ENCODE results near the gene KRTAP10-12. TPM values are rescaled to one million over a fixed set of nuclear protein-coding genes. Genes with fewer than 3 reads are reported as not detected.

Gene KRTAP10-12
- total and polyA plus RNA-seq, 4 donors: not detected

DNA sequence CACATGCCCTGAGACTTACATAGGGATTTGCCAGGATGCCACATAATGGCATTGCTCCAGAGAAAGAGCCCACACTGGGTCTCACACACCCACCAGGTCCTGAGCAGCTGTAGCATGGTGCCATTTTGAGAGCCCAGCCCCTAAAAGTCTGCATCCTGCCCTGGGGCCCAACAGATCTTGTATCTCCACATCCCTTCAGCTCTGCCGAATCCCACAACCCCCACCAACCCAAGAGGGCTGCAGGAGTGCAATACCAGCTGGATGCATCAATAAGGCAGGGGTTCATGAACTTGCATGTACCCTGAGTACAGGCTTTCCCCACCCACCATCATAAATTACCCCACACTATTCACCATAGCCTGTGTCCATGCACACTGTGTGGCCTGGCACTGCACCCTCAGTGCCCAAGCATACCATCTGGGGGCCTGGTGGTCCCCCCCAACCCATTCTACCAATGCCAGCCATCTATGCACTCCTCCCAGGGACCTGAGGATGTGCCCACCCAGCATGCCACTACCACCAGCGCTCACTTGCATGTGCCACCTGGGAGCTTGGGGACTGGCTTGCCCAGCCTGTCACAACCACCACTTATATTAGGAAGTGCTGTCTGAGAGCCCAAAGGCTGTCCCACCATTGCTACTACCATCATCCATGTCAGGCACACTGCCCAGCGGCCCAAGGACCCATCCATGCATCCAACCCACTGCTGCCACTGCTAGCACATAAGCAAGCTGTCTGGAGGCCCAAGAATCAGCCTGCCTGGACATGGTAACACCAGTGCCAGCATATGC lies 26.1 kb upstream of the KRTAP10-12 start:
- Histone ChIP-seq H3K36me3 (ENCODE audit: control insufficient read depth in 4 of 4, insufficient read depth in 3 of 4, low read depth in 1 of 4, low read length in 3 of 4) (no peaks in the 10 kb centered on the region), H3K27me3 (ENCODE audit: control insufficient read depth in 4 of 4, insufficient read depth in 4 of 4, low read length in 3 of 4) (no peaks in the 10 kb centered on the region), H3K4me1 (ENCODE audit: control insufficient read depth in 4 of 4, insufficient read depth in 4 of 4, low read length in 3 of 4) (no peaks in the 10 kb centered on the region), H3K9me3 (ENCODE audit: control insufficient read depth in 4 of 4, low read length in 3 of 4) (peaks cover 0 to 8% (median 3%) of the 10 kb centered on the region in 4 donors), H3K4me3 (ENCODE audit: low read depth in 1 of 3, low read length in 3 of 3) (no peak overlapping the region), H3K27ac (ENCODE audit: low read depth in 1 of 2, low read length in 2 of 2) (no peak overlapping the region), H3K9ac (ENCODE audit: low read depth in 1 of 2, low read length in 2 of 2) (no peak overlapping the region)
- 74% methylated on average over 3 of the region's 3 CpGs for WGBS
- TF ChIP-seq EGR1 (IDR thresholded peaks at IDR 0.05; ENCODE audit: low read depth in 2 of 2): no peak
- TF ChIP-seq, protein P1, sequence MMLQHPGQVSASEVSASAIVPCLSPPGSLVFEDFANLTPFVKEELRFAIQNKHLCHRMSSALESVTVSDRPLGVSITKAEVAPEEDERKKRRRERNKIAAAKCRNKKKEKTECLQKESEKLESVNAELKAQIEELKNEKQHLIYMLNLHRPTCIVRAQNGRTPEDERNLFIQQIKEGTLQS (IDR thresholded peaks at IDR 0.05): no peak
- DNase-seq (ENCODE audit: low spot score): no peak

DNA sequence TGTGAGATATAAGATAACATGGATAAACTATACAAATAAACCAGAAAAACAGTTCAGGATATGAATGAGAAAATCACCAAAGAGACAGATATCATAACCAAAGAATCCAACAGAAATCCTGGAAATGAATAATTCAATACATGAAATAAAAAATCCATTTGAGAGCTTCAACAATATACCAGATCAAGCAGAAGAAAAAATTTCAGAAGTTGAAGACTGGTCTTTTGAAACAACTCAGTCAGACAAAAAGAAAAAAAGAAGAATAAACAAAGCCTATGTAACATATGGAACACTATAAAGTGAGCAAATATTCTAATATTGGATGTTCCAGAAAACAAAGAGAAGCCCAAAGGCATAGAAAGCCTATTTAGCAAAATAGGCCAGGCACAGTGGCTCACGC lies 25.1 kb upstream of the KRTAP10-12 start:
- no peaks in the 10 kb centered on the region for H3K36me3 ChIP-seq (ENCODE audit: control insufficient read depth in 4 of 4, insufficient read depth in 3 of 4, low read depth in 1 of 4, low read length in 3 of 4)
- TF ChIP-seq, protein P2, sequence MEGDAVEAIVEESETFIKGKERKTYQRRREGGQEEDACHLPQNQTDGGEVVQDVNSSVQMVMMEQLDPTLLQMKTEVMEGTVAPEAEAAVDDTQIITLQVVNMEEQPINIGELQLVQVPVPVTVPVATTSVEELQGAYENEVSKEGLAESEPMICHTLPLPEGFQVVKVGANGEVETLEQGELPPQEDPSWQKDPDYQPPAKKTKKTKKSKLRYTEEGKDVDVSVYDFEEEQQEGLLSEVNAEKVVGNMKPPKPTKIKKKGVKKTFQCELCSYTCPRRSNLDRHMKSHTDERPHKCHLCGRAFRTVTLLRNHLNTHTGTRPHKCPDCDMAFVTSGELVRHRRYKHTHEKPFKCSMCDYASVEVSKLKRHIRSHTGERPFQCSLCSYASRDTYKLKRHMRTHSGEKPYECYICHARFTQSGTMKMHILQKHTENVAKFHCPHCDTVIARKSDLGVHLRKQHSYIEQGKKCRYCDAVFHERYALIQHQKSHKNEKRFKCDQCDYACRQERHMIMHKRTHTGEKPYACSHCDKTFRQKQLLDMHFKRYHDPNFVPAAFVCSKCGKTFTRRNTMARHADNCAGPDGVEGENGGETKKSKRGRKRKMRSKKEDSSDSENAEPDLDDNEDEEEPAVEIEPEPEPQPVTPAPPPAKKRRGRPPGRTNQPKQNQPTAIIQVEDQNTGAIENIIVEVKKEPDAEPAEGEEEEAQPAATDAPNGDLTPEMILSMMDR (IDR thresholded peaks at IDR 0.05; ENCODE audit: low read depth, low read length, missing input control): no peak
- TF ChIP-seq YY1 (IDR thresholded peaks at IDR 0.05): no peak
- TF ChIP-seq, protein P3, sequence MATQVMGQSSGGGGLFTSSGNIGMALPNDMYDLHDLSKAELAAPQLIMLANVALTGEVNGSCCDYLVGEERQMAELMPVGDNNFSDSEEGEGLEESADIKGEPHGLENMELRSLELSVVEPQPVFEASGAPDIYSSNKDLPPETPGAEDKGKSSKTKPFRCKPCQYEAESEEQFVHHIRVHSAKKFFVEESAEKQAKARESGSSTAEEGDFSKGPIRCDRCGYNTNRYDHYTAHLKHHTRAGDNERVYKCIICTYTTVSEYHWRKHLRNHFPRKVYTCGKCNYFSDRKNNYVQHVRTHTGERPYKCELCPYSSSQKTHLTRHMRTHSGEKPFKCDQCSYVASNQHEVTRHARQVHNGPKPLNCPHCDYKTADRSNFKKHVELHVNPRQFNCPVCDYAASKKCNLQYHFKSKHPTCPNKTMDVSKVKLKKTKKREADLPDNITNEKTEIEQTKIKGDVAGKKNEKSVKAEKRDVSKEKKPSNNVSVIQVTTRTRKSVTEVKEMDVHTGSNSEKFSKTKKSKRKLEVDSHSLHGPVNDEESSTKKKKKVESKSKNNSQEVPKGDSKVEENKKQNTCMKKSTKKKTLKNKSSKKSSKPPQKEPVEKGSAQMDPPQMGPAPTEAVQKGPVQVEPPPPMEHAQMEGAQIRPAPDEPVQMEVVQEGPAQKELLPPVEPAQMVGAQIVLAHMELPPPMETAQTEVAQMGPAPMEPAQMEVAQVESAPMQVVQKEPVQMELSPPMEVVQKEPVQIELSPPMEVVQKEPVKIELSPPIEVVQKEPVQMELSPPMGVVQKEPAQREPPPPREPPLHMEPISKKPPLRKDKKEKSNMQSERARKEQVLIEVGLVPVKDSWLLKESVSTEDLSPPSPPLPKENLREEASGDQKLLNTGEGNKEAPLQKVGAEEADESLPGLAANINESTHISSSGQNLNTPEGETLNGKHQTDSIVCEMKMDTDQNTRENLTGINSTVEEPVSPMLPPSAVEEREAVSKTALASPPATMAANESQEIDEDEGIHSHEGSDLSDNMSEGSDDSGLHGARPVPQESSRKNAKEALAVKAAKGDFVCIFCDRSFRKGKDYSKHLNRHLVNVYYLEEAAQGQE (IDR thresholded peaks at IDR 0.05): no peak
- TF ChIP-seq, protein P4, sequence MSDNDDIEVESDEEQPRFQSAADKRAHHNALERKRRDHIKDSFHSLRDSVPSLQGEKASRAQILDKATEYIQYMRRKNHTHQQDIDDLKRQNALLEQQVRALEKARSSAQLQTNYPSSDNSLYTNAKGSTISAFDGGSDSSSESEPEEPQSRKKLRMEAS (IDR thresholded peaks at IDR 0.05): no peak
- no peak for TF ChIP-seq JUND (IDR thresholded peaks at IDR 0.05)
- no peak for TF ChIP-seq RAD21 (IDR thresholded peaks at IDR 0.05)
- TF ChIP-seq, protein P1 (IDR thresholded peaks at IDR 0.05): no peak
- TF ChIP-seq, protein P5, sequence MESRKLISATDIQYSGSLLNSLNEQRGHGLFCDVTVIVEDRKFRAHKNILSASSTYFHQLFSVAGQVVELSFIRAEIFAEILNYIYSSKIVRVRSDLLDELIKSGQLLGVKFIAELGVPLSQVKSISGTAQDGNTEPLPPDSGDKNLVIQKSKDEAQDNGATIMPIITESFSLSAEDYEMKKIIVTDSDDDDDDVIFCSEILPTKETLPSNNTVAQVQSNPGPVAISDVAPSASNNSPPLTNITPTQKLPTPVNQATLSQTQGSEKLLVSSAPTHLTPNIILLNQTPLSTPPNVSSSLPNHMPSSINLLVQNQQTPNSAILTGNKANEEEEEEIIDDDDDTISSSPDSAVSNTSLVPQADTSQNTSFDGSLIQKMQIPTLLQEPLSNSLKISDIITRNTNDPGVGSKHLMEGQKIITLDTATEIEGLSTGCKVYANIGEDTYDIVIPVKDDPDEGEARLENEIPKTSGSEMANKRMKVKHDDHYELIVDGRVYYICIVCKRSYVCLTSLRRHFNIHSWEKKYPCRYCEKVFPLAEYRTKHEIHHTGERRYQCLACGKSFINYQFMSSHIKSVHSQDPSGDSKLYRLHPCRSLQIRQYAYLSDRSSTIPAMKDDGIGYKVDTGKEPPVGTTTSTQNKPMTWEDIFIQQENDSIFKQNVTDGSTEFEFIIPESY (IDR thresholded peaks at IDR 0.05): no peak
- no peak for TF ChIP-seq SP1 (IDR thresholded peaks at IDR 0.05)
- TF ChIP-seq EGR1 (IDR thresholded peaks at IDR 0.05; ENCODE audit: low read depth in 2 of 2): no peak
- no peak for TF ChIP-seq TAF1 (conservative IDR thresholded peaks at IDR 0.05)
- no peak overlapping the region for H3K4me3 ChIP-seq (ENCODE audit: low read depth in 1 of 3, low read length in 3 of 3)
- H3K27me3 ChIP-seq (ENCODE audit: control insufficient read depth in 4 of 4, insufficient read depth in 4 of 4, low read length in 3 of 4): no peaks in the 10 kb centered on the region
- no peaks in the 10 kb centered on the region for H3K4me1 ChIP-seq (ENCODE audit: control insufficient read depth in 4 of 4, insufficient read depth in 4 of 4, low read length in 3 of 4)
- WGBS: 97% methylated on average over 1 of the region's 1 CpG
- no peak for DNase-seq (ENCODE audit: low spot score)
- peaks cover 0 to 8% (median 3%) of the 10 kb centered on the region in 4 donors for H3K9me3 ChIP-seq (ENCODE audit: control insufficient read depth in 4 of 4, low read length in 3 of 4)
- no peak overlapping the region for H3K9ac ChIP-seq (ENCODE audit: low read depth in 1 of 2, low read length in 2 of 2)
- H3K27ac ChIP-seq (ENCODE audit: low read depth in 1 of 2, low read length in 2 of 2): no peak overlapping the region
